T47D (cell line): Measurements from ENCODE around the gene MYO10.

Source experiments
- DNase-seq, 2 experiments: peaks; one replicate each; pipeline versions ENCODE4 v3.0.0 to v3.0.0-alpha.2; 2011 to 2012; ENCODE audit warnings: low read depth in 1 of 2, low spot score in 1 of 2
- JUND ChIP-seq: IDR thresholded peaks from 2 replicates; pipeline ENCODE4 v1.6.1; 2012; ENCODE audit warnings: low read depth
- in situ Hi-C: cut with HindIII; loops from 2 replicates; pipeline ENCODE4 v1.10.0; 2016; ENCODE audit warnings: low sequenced_read_pairs, low pct_unique_long_range_greater_than_20kb

MYO10 gene

DNA sequence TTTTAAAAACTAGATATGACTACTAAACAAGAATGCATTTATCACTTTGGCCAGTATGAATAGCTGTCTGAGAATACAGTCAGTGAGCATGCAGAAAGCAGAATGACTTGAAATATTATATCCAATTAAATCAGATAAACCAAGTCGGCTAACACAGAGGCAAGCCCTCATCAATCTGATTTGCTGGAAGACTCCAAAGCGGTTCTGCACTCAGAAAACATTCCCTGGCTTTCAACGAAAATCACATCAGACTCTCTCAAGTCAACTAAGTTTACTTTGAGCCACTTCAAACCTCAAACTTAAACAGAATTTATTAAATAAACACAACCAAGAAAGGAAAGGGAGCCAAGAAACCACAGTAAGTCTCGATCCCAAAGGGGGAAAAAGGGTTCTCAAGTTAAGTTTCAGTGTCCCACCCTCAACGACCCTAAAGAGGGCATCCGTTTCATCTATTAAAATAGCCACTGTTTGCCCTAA is 1.4 kb downstream of the MYO10 start:
- TF ChIP-seq JUND = no peak
- DNase-seq = peak in 1 of 2 experiments; percentile 5
- in situ Hi-C loops = no loop called here

DNA sequence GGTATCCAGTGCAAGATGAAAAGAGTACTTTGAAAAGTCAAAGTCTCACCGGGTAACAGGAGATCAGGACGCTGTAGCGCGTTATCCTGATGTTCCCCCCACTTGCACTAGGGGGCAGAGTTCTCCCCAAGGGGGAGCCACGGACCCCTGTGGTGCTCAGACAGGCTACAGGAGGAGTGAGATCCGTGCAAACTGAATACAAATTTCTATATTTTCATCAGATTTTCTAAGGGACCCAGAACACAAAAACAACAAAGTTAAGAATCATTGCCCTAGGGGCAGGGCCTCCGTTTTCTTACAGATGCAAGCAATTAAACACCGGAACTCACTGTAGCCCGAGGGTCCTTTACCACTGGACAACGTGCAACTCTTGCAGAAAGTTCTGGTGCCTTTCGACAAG is 2.0 kb downstream of the MYO10 start:
- no peak for TF ChIP-seq JUND
- in situ Hi-C loops = no loop called here
- DNase-seq = peak; percentile 70 to 73

DNA sequence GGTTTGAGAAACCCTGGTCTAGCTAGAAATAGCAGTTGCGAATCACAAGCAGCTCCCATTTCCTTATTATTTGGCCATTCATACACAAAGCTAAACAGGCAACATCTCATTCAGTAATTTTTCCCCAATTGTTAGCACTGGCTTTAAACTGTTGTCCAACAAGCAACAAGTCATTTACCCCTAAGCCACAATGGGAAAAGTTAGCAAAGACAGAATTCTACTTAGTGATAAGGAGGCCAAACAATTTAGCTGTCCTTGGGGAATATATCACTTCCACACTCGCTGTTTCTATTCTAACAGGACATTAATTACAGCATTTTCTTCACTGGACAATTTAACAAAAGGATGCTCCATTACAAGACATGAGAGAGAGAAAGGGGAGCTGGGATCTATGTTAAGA is 2.8 kb downstream of the MYO10 start:
- in situ Hi-C loops = no loop called here
- TF ChIP-seq JUND = no peak
- DNase-seq = no peak

GRCh38 chr5:16932401-16932800 is 3.7 kb downstream of the MYO10 start:
- no peak for TF ChIP-seq JUND
- no peak for DNase-seq
- in situ Hi-C loops = no loop called here

- in situ Hi-C loops = no loop called here
- peak in 1 of 2 experiments; percentile 14 for DNase-seq
- no peak for TF ChIP-seq JUND
These were observed 4.6 kb downstream of the MYO10 start for GRCh38 chr5:16931334-16932110.

- in situ Hi-C loops = no loop called here
- DNase-seq = no peak
- TF ChIP-seq JUND = no peak
These were observed 5.6 kb downstream of the MYO10 start for GRCh38 chr5:16930496-16930895.

DNA sequence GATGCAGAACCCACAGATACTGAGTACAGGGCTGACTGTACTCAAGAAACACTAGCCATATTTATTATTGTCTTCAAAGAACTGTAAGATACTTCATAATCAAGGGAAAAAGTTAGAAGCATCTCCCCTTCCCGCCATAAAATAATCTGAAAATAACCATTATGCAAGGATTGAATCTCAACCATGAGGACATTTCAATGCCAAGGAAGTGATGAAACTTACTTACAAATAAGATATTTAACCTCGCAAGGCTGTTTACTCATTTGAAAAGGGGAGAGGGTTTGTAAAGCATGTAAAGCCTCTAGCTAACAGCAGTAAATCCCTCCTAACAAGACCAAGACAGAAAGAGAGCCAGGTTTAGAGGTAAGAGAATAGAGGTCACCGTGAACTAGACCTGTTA is 6.3 kb downstream of the MYO10 start:
- no peak for DNase-seq
- no peak for TF ChIP-seq JUND
- in situ Hi-C loops = no loop called here

DNA sequence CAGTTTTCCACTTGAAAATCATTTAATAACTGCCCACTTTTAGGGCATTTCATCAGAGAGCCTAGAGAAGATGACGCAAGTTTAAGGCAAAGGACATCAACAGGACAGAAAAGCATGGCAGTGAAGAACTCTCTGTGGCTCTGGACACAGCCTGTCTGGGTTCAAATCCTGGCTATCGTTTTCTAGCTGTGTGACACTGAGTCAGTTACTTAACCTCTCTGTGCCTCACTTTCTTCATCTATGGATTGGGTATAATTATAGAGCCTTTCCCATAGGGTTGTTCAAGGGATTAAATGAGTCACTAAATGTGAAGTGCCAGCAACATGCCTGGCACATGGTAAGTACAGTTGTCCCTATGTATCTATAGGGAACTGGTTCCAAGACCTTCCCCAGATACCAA is 6.7 kb downstream of the MYO10 start:
- no peak for DNase-seq
- in situ Hi-C loops = no loop called here
- no peak for TF ChIP-seq JUND

- DNase-seq = no peak
- TF ChIP-seq JUND = no peak
- in situ Hi-C loops = no loop called here
These were observed 8.5 kb downstream of the MYO10 start for GRCh38 chr5:16927613-16928012.

DNA sequence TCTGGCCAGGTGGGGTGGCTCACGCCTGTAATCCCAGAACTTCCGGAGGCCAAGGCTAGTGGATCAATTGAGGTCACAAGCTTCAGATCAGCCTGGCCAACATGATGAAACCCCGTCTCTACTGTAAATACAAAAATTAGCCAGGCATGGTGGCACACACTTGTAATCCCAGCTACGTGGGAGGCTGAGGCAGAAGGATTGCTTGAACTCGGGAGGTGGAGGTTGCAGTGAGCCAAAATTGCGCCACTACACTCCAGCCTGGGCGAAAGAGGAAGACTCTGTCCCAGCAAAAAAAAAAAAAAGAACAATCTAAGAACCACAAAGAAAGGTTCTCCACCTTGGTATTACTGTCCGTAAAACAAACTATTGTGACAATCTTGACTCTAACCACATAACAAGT is 9.7 kb downstream of the MYO10 start:
- in situ Hi-C loops = no loop called here
- no peak for TF ChIP-seq JUND
- no peak for DNase-seq

- TF ChIP-seq JUND = no peak
- in situ Hi-C loops = no loop called here
- DNase-seq = no peak
These were observed 11.9 kb downstream of the MYO10 start for GRCh38 chr5:16924206-16924605.

- TF ChIP-seq JUND = no peak
- DNase-seq = no peak
- in situ Hi-C loops = no loop called here
These were observed 13.7 kb downstream of the MYO10 start for GRCh38 chr5:16922430-16922829.

GRCh38 chr5:16921211-16921610 is 14.9 kb downstream of the MYO10 start:
- DNase-seq = no peak
- in situ Hi-C loops = no loop called here

More at GRCh38 chr5:16921211-16921610, 14.9 kb downstream of the MYO10 start:
- no peak for TF ChIP-seq JUND
